NCI-H446 (cell line): Measurements from ENCODE around the gene TMEM89.
A peak's percentile ranks its signal among the peaks of the same experiment; 100 is the strongest.

Experiments used
- DNase-seq, 2 experiments: peaks; one replicate each; lab custom pipeline; 2025; lab: John Stamatoyannopoulos, UW

TMEM89 gene

DNA sequence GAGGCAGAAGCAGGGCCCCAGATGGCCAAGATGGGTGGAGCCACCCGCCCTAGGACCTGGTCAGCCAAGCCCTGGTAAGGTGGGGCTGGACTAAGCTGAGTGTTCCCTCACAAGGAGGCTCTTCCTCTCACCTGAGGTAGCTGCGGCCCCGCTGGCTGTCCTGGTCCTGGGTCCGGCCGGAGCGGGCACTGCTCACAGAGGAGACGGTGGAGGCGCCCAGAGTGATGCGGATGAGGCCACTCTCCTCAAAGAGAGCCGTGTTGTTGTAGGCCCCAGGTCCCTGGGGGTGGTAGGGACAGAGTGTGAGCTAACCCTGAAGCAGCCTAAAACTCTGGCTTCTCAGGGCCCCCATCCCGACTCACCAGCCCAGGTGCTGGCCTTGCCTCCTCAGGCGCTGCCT lies 21.0 kb upstream of the TMEM89 start:
- DNase-seq, result no peak

DNA sequence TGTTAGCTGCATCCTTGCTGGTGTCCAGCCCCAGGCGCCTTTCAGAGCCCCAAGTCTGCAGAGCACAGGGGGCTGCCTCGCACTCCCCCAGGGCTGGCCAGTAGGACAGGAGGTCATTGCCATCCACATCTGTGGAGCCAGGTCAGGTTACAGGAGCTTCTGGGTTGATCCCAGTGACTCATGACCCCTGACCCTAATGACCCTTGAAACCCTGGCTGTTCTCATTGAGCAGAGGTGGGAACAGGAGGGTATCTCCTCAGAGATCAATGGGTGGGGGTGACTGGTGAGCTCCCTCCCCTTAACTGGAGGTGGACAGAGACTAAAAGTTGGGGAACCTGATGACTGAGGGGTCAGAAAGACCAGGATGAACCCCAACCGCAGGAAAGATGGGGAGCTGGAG lies 19.8 kb upstream of the TMEM89 start:
- no peak for DNase-seq

DNA sequence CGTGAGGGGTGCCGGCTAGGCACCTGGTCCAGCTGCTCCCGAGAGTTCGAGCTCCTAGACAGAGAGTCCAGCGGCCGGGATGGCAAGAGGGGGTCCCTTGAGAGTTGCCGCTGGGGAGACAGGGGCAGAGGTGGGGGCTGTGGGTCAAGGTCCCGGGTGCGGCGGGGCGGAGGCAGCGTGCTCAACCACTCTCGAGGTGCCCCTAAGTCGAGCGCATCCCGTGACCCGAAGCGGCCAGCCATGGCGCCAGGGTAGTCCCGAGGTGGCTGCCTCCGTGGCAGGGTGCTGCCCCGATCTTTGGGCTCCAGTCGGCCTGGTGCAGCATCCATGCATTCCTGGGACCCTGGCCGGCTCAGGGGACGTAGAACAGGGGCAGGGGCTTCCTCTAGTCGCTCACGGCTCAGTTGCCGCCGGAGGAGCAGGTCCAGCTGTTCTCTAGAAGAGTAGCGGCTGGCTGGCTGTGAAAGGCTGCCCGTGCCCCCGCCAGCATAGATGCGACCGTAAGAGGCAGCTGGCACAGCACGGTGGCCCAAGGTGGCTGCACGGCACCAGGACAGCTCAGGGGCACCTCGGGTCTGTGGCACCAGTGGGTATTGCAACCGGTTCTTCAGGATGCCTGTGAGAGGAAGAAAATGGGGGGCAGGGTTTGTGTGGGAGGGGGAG lies 18.5 kb upstream of the TMEM89 start:
- no peak for DNase-seq

DNA sequence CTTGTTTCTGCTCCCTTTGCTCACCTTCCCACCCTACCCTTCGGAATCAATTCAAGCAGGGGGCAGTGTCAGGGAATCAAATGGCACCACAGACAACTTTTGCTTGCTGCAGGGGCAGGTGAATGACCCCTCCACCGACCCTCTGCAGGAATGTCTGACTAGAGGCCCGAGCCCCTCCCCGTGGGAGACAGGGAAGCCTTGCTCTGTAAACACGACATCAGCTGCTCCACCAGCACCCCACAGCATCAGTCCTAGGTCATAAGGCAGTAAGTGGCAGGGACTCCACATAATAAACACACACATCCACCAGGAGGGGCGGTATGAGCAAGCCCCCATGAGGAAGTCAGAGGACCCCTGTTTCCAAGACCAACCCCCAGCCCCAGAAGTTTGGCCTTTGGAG lies 15.7 kb upstream of the TMEM89 start:
- DNase-seq, result no peak

DNA sequence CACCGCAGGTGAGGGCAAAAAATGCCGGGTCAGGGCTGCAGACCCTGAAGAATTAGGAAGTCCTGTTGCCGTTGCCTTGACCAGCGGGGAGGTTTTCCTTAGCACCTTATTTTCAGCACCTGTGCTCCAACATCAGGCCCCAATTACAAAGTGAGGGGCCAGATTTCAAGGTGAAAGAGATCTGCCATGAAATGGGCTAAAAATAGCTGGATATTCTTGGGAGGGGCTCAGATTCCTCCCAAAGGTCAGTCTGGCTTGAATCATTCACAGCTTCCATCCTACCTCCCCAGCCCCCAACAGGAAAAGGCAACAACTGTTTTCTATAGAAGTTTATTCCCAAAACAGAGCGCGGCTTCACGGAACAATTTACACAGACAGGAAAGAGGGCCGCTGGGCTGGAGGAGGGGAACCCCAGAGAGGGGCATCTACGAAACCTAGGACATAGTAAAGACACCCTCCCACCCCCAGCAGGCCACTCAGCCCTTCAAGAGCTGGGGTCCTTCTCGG lies 14.6 kb upstream of the TMEM89 start:
- no peak for DNase-seq

DNA sequence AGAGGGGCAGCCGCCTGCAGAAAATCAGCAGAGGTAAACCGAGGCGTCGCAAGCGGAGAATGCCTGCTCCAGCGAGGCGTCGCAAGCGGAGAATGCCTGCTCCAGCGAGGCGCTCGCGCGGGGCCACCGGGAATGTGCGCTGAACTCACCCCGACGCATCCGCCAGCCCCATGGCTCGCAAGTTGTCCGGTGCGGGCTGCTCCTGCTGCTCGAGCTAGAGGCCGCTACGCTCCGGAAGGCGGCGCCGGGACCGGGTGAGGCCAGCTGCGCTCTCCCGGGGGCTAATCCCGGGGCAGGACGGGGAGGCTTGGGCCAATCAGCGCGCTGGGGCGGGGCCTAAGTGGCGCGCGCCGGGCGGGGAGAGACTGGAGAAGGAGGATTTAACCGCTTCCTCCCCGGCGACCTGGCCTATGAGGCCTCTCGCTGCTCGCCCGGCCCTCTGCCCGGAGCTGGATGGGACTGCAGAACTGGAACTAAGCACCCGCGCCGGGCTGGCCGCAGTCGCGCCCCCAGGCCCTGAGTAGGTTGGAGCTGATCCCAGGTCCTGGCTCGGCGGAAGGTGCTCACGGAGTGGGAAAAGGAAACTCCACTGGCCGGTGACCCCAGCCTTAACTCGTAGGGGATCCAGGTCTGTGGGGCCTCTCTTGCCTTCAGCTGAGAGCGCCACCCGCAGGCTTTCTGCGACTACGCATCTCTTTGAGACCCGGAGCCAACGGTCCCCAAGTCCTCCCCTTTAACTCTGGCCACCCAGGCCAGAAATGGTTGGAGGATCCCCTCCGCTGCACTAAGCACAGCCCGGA lies 13.9 kb upstream of the TMEM89 start, which contains the start of gene SLC26A6:
SLC26A6 (minus strand) TSS at position 240 of the 800 bp plus-strand sequence; CDS start at position 172, 68 bp downstream.
- peak; percentile 49 to 88 for DNase-seq

DNA sequence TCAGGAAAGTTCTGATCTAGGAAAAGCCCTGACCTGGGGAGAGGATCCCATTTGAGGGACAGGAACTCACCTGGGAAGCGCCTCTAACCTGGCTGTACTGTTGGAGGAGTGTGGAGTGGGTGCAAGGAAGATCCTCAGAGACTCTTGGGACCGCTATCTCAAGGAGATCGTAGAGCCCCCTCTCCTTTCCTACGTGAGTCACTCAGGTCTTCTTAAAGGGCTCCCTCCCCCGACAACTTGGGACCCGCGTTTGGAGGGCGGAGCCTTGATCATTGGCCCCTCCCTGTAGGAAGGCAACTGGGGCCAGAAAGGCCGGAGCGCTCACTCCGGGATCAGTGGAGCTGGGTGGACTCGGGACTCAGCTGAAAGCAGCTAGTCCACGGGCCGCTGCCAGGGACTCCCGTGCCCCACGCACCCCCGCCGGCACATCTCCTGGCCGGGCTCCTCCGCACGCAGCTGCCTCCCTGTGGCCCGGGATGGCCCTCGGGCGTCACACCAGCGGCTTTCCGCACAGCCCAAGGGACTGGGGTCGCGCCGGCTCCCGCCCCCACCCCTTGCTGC lies 13.2 kb upstream of the TMEM89 start:
- DNase-seq, result peak in 1 of 2 experiments; percentile 19

DNA sequence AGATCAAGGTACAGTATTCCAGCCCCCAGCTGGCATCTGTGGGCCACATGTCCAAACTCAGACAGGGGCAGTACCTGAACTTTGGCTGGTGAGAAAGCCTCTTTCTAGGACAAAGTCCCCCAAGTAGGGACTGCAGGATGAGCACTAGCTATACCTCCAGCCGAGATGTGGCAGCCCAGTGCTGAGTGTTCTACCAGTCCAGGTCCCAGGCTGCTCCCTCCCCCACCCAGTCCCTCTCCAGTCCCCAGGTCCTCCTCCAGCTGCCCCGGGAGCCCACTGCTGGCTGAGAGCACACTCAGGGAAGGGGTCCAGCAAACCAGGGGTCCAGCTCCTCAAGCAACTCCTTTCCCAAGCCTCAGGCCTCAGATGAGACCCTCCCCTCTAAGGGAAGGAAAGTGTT lies 12.2 kb upstream of the TMEM89 start:
- DNase-seq, result no peak

DNA sequence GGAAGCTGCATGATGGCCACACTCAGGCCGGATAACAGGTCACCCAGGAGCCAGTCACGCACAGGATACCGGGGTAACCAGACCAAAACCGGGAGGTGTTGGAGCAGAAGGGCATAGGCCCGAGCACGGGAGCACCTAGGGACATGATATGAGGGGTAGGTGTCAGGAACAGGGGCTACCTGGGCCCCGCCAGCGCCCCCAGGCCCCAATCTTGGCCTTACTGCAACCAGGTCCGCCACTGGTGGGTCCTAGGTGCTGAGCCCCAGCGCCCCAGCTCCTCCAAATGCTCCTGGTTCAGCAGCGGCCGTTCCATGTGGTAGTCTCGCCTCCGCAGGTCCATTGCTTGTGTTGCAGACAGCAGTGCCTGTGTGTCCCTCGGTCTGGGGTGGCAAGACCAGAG lies 11.7 kb upstream of the TMEM89 start:
- no peak for DNase-seq

DNA sequence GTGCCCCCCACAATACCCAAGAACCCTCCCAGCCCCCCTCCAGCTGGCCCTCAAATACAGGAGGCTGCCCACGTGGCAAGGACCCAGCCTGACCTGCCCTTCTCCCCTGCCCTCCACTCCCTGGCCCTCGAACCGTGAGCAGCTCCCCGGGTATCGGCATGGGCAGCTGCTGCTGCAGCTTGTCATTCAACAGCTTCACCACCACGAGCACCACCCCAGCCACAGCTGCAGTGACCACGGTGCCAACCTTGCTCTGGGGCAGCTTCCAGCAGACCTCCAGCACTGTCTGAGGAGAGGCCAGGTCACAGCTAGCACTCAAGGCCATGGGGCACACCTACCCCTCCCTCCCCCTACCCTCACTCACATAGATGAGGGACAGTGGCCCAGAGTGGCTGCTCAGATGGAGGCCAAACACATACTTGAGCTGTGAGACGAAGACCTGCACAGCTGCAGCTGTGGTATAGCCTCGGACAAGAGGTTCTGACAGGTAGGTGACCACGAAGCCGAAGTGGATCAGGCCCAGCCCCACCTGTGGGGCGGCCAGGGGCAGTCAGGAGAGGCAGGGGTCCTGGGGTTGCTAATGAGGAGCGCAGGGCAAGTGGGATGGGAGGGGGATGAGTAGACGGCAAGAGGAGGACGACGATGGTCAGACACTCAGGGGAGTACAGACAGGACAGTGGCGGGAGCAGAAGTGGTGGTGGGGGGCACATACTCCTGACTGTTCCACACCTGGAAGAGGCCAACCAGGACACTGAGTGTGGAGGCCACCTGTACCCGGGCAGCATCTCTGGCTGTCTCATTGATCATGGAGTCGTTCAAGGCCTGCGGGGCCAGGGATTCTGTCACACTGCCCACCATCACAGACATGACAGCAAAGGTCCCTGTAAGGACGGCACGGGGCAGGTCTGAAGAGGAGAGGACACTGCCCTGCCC lies 10.2 kb upstream of the TMEM89 start:
- DNase-seq, result no peak

DNA sequence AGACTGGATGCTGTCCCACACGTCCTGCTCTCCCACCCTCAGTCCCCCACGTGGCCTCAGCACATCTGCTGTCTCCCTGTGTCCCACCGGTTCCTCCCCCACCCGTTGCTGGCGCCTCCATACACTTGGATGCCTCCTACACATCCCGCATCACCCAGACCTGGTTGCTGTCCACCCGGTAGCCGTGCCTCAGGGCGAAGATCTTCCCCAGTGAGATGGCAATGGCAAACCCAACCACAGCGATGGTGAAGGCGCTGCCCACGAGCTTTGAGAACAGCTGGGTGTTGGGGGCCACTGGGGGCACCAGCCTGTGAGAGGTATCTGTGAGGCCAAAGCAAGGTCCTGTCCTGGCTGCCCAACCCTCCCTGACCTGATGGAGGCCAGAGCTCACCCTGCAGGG lies 9.3 kb upstream of the TMEM89 start:
- DNase-seq, result no peak

DNA sequence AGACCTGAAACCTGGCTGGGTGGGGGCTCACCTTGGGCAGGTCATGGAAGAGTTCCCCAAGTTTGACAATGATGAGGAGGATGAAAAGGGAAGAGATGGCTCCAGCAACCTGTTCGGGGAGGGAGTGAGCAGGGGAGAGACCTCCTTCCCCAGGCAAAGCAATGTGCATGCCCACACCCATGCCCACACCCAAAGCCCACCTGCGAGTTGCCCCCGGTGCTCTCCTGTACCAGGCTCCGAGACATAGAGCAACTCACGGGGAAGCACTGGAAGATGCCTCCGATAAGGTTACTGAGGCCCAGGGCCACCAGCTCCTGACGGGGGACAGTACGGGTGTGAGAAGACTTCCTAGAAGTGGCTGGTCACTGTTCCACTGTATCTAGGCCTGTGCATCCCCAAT lies 8.8 kb upstream of the TMEM89 start:
- DNase-seq, result no peak

DNA sequence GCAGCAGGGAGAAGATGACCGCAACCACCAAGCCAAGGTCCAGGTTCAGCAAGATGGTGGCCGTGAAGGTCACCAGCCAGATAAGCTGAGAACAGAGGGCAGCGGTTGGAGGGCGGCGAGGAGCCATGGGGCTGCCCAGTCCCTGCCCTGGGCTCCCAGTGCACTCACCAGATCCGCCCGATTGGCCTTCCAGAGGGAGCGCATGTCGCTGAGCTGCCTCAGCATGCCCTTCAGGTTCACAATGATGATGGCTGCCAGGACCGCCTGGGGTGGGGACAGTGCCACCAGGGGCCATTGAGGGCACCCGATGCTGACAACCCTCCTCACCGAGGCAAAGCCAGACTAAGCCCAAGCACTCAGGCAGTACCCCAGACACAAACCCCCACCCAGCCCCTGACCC lies 8.3 kb upstream of the TMEM89 start:
- no peak for DNase-seq

DNA sequence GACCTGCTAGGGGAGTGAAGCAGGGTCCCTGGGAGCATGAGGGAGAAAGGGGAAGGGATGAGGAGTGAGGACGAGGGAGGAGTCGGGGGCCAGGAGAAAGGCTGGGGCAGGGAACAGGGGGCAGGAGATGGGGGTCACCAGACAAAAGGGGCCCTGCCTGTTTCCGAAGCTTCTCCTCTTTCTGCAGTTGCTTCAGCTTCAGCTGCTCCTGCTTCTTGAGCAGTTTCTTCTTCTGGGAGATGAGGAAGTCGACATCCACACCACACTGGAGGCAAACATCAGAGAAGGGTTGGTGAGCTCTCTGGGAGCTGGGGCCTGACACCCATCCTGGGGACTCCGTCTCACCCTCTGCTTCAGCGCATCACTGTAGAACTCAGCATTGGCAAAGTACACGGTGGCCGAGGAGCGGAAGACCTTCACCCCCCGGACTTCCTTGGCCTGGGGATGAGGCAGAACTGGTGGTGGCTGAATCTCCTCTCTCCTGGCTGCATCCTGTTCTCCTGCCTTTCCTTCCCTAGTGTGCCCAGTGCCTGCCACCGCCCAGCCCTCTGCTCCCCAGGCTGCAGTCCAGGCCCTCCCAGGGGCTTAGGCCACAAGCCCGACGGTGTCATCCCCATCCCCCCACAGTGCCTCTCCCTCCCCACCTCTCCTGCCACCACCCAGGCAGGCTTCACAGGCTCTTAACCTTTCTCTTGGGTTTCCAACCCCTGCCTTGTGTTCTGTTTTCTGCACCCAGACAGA lies 6.9 kb upstream of the TMEM89 start:
- no peak for DNase-seq

DNA sequence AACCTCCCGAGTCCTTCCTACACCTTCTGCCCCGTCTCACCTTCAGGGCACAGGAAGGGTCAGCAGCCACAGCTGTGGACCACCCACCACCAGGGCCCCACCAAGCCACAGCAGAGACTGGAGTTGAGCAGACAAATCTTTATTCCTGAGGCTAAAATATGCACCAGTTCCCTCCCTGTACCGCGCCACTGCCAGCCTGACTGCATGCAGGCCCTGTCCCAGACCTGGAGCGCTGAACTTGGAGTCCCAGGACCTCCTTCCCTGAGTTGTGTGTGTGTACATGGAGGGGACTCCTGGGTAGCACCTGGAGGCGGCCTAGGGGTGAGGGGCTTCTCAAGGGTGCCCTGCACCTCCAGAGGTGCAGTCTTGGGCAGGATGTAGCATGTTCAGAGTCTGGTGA lies 4.0 kb upstream of the TMEM89 start:
- no peak for DNase-seq

DNA sequence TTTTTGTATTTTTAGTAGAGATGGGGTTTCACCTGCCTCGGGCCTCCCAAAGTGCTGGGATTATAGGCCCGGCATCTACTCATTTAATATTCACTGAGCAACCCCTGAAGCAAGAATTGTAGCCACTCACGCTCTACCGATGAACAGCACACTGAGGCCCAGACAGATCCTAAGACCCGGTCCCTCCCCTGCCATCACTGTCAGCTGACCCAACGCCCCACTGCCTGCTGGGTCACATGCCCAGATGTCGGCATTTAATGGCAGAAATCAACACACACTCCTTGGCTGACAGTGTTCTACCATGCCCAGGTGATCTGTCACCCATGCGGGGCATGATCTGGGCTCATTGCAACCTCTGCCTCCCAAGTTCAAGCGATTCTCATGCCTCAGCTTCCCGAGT lies 3.2 kb upstream of the TMEM89 start:
- DNase-seq, result no peak

DNA sequence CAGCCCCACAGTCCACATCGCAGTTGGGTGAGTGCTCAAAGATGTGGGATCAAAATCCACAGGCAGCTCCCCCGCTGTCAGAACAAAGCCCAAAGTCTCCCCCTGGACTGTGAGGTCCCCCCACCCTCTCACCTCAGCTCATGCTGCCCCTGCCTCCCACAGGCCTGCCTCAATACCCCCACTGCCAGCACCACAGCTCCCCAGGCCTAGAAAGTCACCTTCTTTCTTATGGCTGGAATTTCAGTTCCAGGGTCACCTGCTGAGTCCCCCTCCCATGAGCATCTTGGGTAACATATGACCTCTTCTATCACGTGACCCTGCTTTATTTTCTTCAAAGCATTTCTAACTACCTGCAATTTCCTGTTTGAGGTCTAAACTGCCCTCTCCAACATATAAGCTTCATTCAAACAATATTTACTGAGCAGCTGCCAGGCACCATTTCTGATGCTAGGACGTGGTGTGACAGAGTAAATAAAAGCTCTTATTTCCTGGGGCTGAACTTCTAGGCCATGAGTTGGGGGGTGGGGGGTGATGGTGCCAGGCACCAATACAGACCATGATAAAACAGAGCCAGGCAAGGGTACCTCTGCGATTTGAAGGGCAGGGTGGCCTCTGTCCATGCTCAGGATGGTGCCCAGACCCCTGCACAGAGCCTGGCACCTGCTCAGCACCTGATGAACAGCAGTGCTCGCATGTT lies 2.4 kb upstream of the TMEM89 start:
- DNase-seq, result no peak

DNA sequence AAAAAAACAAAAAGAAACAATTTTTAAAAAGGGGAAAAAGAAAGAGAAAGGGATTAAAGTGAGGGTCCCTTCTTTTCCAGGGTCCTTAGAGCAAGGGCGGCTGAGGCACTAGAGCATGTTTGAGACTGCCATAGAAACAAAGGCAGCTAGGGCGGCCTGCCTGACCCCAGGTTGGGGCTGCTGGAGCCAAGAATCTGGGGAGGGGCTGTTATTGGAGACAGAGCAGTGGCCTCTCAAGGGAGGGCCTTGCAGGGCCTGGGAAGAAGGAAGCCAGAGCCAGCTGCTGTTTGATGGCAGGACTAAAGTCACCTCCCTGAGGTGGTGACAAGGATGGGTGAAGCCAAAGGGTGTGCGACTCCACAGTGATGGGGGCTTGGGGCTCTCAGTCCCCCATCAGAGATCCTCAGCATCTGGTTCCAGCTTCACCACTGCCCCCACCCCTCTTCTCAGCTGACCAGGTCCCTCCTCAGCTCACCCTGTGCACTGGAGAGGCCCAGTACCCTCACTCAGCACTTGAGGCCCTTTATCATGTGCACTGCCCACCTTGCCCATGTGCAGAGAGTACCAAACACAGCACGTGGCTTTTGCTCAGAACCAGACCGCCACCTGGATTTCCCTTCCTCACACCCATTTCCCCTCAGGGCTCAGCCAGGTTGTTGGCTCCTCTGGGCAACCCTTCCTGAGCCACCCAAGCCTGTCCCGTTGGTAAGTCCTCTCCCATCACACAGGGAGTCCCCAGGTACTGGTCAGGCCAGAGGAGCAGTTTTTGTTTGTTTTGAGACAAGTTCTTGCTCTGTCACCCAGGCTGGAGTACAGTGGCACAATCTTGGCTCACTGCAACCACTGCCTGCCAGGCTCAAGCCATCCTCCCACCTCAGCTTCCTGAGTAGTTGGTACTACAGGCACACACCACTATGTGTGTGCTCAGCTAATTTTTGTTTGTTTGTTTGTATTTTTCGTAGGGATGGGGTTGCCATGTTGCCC lies 1.7 kb downstream of the TMEM89 start:
- no peak for DNase-seq

DNA sequence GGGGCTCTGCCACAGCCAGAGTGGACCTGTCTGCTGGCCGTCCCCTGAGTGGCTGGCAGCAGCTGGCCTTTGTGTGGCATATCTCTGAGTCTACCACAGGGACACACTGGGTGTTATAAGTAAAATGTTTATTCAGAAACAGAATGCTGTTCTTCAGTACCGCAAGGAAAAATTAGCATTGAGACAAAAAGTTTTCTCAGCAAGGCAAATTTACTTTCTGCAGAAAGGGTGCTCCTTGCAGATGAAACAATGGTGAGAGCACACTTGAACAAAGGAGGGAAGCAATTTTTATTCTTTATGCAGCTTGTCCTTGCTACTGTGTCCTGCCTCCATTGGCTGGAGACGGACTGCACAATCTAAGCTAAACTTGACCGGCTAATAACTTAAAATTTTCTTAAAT lies 4.0 kb downstream of the TMEM89 start:
- no peak for DNase-seq
